Cardiac septum (tissue), 1 donor: ENCODE data around the gene AP3S2. TPM values are rescaled to one million over a fixed set of nuclear protein-coding genes. Genes with fewer than 3 reads are reported as not detected.

ENCODE experiments used
- DNase-seq: peaks from one replicate; pipeline ENCODE4 v3.0.0-alpha.2; 2020; ENCODE audit warnings: low spot score
- intact Hi-C: fragments of 100-400 bp; cut with DNase I; formaldehyde crosslinking; loops from one replicate; pipeline ENCODE4 v1.14.0; 2022
- total RNA-seq: library from RNA; stranded (reverse); fragmentation: NEBNext Ultra II Directional; extraction: Animal tissue kit (Norgen Biotek cat#: 25700); gene quantifications from one replicate; pipeline ENCODE4 v1.2.1, GENCODE V29; 2021
- donor health status: DM: no; HTN: no; CAD: no.

AP3S2 gene
- total RNA-seq, 1 donor from 2014 or later, result 33.6 TPM

- intact Hi-C loops, result no loop called here
Observed at GRCh38 chr15:89823836-89824606, 69.8 kb downstream of the AP3S2 start.

DNA sequence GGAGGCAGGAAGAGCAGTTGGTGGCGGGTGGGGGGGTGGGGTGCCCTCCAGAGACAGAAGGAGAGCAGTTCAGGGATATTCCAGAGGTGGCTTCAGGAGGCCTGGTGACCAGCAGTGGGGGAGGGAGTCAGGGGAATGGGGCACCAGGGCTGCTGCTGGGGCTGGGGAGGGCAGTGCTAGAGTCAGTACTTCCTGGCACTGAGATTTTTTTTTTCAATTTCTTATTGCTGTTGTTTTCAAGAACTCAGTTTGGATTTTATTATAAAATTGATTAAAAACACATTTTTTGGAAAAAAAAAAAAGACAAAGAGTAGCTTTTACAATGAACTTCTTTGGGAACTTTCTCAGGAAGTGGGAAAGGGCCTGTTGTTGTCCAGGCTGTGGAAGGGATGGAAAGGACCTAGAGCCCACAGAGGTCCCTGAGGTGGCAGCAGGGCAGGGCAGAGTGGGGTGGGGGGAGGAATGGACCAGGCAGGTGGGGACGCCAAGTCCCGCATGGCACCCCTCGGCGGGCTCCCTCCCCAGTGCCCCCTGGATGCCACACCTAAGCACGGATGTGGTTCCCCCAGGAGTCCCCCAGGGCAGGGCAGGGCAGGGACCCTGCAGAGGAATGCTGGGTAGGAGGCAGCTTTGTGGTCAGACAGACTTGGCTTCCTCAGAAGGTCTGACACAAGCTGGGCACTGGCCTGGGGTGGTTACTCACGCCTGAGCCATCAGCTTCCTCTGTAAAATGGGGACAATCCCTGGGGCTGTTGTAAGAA, 70.7 kb downstream of the AP3S2 start:
- DNase-seq, result peak; percentile 78
- intact Hi-C loops, result no loop called here

More at GRCh38 chr15:89823836-89824606, 69.8 kb downstream of the AP3S2 start:
- peak; percentile 12 for DNase-seq

- DNase-seq, result peak; percentile 39
- intact Hi-C loops, result no loop called here
Observed at GRCh38 chr15:89822611-89822950, 71.2 kb downstream of the AP3S2 start.

DNA sequence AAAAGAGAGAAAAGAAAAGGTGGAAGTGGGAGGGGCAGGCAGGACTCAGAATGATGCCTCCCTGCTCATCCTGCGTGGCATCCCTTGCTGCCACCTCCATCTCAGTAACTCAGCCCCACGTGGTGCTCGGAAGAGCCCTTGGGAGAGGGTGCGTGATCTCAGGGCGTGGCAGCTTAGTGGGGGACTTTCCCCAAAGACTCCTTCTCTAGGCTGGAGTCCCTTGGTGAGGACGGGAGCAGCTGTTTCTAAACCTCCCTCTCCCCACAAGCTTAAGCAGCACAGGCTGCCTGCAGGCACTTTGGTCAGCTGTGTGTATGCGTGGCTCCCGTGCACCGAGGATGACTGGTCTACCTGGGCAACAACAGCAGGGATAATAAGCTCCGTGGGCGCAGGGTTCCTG, 71.8 kb downstream of the AP3S2 start:
- no peak for DNase-seq
- intact Hi-C loops, result no loop called here

- intact Hi-C loops, result no loop called here
- peak; percentile 85 for DNase-seq
Observed at GRCh38 chr15:89820666-89821611, 72.9 kb downstream of the AP3S2 start.

- intact Hi-C loops, result no loop called here
- no peak for DNase-seq
Observed at GRCh38 chr15:89818287-89818686, 75.5 kb downstream of the AP3S2 start.

DNA sequence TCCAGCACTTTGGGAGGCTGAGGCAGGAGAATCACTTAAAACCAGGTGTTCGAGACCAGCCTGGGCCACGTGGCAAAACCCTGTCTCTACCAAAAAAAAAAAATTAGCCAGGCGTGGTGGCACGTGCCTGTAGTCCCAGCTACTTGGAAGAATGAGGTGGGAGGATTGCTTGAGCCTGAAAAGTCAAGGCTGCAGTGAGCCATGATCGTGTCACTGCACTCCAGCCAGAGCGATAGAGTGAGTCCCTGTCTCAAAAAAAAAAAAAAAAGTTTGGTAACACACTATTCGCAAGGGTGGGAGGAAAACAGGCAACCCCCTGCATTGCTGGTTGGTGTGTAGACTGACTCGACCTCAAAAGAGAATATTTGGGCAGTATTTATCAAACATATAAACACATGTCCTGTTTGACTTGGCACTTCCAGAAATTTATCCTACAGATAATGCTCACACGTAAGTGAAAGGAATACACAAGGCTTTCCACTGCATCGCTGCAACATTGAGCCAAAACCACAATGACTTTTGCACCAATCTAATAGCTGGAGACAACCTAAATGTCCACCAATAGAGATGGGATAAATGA, 76.0 kb downstream of the AP3S2 start:
- intact Hi-C loops, result no loop called here
- DNase-seq, result no peak

GRCh38 chr15:89815769-89816168, 78.0 kb downstream of the AP3S2 start:
- intact Hi-C loops, result no loop called here
- DNase-seq, result no peak

GRCh38 chr15:89814112-89814742, 79.6 kb downstream of the AP3S2 start:
- DNase-seq, result no peak
- intact Hi-C loops, result no loop called here

DNA sequence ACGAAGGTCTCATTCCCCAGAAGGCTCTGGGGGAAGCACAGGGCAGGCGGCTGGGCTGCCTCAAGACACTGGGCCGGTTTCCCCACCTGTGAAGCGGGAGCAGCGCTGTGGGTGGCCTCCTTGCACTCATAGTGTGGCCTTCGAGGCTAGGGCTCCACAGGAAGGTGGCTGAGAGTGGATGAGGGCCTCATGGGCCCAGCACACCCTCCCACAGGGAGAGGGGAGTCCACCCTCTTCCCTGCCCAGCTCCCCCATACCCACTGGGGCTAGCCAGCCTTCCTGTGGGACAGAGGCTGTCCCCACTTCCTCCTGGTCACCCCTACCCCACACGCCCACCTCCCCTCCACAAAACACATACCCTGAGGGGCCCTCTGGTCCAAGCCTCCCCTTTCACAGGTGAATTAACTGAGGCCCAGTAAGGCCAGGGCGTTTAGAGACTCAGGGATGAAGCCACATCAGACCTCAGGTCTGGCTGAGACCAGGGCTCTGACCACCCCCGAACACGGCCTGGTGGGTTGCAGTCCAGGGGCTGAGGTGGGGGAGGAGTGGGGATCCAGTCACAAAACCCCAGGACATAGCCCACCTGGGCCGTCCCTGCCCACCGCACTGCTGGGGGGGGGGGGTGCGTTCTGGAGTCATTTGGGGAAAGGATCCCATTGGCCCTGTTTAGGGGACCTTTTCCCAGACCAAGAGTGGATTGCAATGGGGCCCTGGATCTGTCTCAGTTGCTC, 80.2 kb downstream of the AP3S2 start:
- no peak for DNase-seq
- intact Hi-C loops, result no loop called here

DNA sequence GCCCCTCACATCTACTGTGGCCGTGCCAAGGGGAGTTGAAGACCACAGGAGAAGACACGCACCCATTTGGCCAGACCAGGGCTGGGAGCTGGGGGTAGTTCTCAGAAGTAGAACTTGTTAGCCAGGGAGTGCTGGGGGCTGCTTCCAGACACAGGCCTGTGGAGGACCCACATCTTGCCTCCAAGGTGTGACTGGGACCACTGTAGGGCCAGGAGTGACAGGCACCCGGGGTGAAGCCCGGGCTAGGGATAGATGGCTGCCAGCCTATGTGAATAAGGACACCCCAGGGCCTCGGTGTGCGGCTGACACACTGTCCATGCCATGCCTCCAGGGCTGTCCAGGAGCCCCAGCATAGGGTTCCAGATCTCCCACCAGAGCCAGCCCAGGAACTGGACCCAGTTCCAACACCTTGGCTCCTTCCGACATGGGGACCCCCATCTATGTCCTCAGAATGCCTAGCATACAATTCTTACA, 80.9 kb downstream of the AP3S2 start:
- intact Hi-C loops, result no loop called here
- DNase-seq, result no peak

GRCh38 chr15:89812011-89812846, 81.6 kb downstream of the AP3S2 start:
- DNase-seq, result no peak
- intact Hi-C loops, result no loop called here

- intact Hi-C loops, result no loop called here
- no peak for DNase-seq
Observed at GRCh38 chr15:89810837-89811236, 83.0 kb downstream of the AP3S2 start.

- no peak for DNase-seq
- intact Hi-C loops, result no loop called here
Observed at GRCh38 chr15:89809787-89810148, 84.0 kb downstream of the AP3S2 start.

DNA sequence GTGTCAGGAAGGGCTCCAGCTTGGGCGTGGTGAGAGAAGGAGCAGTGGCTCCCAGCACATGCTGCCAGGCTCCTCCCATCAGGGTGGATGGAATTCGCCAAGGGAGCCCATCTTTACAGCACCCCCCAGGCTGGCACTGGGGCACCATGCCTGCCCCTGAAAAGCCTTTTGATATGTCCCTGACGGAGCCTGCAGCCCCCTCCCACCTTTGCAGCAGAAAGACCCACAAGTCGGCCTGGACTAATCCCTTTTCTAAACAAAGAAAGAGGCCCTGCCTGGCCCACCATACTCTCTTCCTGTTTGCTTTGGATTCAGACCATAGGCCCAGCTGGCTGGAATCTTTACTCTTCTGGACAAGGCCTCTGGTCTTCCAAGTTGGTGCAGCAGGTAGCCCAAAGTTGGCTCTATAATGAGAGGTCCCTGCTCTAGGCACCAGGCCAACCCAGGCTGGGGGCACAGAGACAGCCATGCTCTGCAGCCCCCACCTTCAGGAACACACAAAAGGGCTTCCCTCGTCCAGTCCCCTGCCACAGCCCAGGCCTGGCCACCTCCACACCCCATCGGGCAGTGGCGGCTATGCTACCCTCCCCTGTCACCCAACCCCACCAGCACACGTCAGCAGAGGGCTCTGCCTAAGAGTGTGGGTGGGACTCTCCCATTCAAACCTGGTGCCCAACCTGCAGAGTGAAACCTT, 84.6 kb downstream of the AP3S2 start:
- DNase-seq, result no peak
- intact Hi-C loops, result no loop called here

- intact Hi-C loops, result no loop called here
- DNase-seq, result no peak
Observed at GRCh38 chr15:89808160-89808870, 85.5 kb downstream of the AP3S2 start.

GRCh38 chr15:89807689-89808088, 86.1 kb downstream of the AP3S2 start:
- DNase-seq, result no peak
- intact Hi-C loops, result no loop called here
